Heart left ventricle (tissue), 16 donors: Measurements from ENCODE around the gene RRM1. TPM values are rescaled to one million over a fixed set of nuclear protein-coding genes. Genes with fewer than 3 reads are reported as not detected.
A peak's percentile ranks its signal among the peaks of the same experiment; 100 is the strongest.

Experiments
- ATAC-seq, 4 donors: fragments of 200-7000 bp; cut with Tn5 transposase; one replicate each; pipeline ENCODE4 v1.9.1; 2020 to 2022; ENCODE audit warnings: moderate library complexity in 4 of 4, mild to moderate bottlenecking in 3 of 4, moderate number of reproducible peaks in 1 of 4
- DNase-seq, 5 donors: peaks; one replicate each; pipeline ENCODE4 v3.0.0-alpha.2; 2020
- H3K27ac ChIP-seq, 12 donors: fragments of 200-600 bp; sonication (generic) in 4 of 12; one replicate each; pipeline versions ENCODE4 v1.5.0 to v1.8.0; 2016 to 2022; ENCODE audit warnings: mild to moderate bottlenecking in 2 of 12
- H3K27me3 ChIP-seq, 9 donors: fragments of 200-600 bp; sonication (generic) in 2 of 9; one replicate each; pipeline versions ENCODE4 v1.5.1 to v1.8.0; 2016 to 2022; ENCODE audit warnings: mild to moderate bottlenecking in 3 of 9
- H3K36me3 ChIP-seq, 9 donors: fragments of 200-600 bp; sonication (generic) in 2 of 9; one replicate each; pipeline versions ENCODE4 v1.5.0 to v1.8.0; 2018 to 2022; ENCODE audit warnings: mild to moderate bottlenecking in 2 of 9
- H3K4me1 ChIP-seq, 12 donors: fragments of 200-600 bp; sonication (generic) in 4 of 12; one replicate each; pipeline versions ENCODE4 v1.5.0 to v1.8.0; 2016 to 2022; ENCODE audit warnings: mild to moderate bottlenecking in 3 of 12
- H3K4me3 ChIP-seq, 12 donors: fragments of 200-600 bp; sonication (generic) in 4 of 12; one replicate each; pipeline versions ENCODE4 v1.5.0 to v1.8.0; 2017 to 2022; ENCODE audit warnings: mild to moderate bottlenecking in 9 of 12, moderate library complexity in 4 of 12
- H3K9me3 ChIP-seq, 12 donors: fragments of 200-600 bp; sonication (generic) in 4 of 12; one replicate each; pipeline versions ENCODE4 v1.5.0 to v1.8.0; 2016 to 2022; ENCODE audit warnings: mild to moderate bottlenecking in 1 of 12
- POLR2A ChIP-seq, 2 donors: fragments of 450-650 bp; IDR thresholded peaks; one replicate each; pipeline ENCODE4 v1.6.1; 2017; ENCODE audit warnings: antibody characterized with exemption in 2 of 2, mild to moderate bottlenecking in 2 of 2, moderate library complexity in 2 of 2
- WGBS, 4 donors: extraction: QIAGEN DNeasy Blood & Tissue Kit in 2 of 4; methylation state at CpG; one replicate each; pipeline versions ENCODE4 v1.1.5 to v1.1.7; 2013 to 2018; 5-methylcytosine and 5-hydroxymethylcytosine counted together
- intact Hi-C, 10 donors: fragments of 100-400 bp; cut with DNase I; formaldehyde crosslinking; loops; one replicate each; pipeline versions ENCODE4 v1.11.1 to v1.14.2; 2022
- polyA plus RNA-seq, 2 donors: library from polyadenylated mRNA; stranded (reverse); fragments of 200-250 nt; gene quantifications; one replicate each; pipeline ENCODE4 v1.2.3, GENCODE V29; 2013
- total RNA-seq, 9 donors: library from RNA; depleted of rRNA in 2 of 9; stranded (reverse); fragments of >200 nt in 2 of 9; fragmentation: NEBNext Ultra II Directional in 3 of 9; extraction: Animal tissue kit (Norgen Biotek cat#: 25700) in 3 of 9; gene quantifications; one replicate each; pipeline versions ENCODE4 v1.1.0 to v1.2.4, GENCODE V29; 2016 to 2023
- TF ChIP-seq, protein P1 (sequence below), 12 donors: fragments of 200-600 bp; sonication (generic) in 4 of 12; IDR thresholded peaks; one replicate each; pipeline versions ENCODE4 v1.5.0 to v1.8.0; 2018 to 2022; ENCODE audit warnings: antibody characterized with exemption in 12 of 12, mild to moderate bottlenecking in 5 of 12
- donor health status: ischemic (EF 13 %, LVEDD 7.1; RV severe dilation, severe dysfunction).
- donor health status: healthy with polysubstance abuse.
- donor health status: DM: no; HTN: yes; CAD: no.
- donor health status: DM: no; HTN: no; CAD: no.
- donor health status: ischemic (EF 25% LVEDD 6.9; RV normal size, moderate dysfunction).
- donor health status: ischemic (EF 25% LVEDD 5.7; RV mildly dilated, moderate dysfunction).
- donor health status: healthy.
- donor health status: DM: yes; HTN: yes; CAD: no.
- donor health status: ischemic (EF 35%, LVEDD 5.7; RV mildly dilated, moderate dysfunction).
- donor health status: nonischemic (EF 11% LVEDD 7.7; RV severe dilation, severe dysfunction).
- donor health status: DM: yes; HTN: yes; CAD: no.
- donor health status: PGD.
- donor health status: ischemic (EF 29% LVEDD 5.4; RV normal size, mild dysfunction).
- donor health status: nonischemic (EF 23%, LVEDD 6.1; RV moderate dilation, normal function).

The RRM1 gene
- total and polyA plus RNA-seq, 11 donors: 4.2 to 44.7 (median 27.6) TPM

DNA sequence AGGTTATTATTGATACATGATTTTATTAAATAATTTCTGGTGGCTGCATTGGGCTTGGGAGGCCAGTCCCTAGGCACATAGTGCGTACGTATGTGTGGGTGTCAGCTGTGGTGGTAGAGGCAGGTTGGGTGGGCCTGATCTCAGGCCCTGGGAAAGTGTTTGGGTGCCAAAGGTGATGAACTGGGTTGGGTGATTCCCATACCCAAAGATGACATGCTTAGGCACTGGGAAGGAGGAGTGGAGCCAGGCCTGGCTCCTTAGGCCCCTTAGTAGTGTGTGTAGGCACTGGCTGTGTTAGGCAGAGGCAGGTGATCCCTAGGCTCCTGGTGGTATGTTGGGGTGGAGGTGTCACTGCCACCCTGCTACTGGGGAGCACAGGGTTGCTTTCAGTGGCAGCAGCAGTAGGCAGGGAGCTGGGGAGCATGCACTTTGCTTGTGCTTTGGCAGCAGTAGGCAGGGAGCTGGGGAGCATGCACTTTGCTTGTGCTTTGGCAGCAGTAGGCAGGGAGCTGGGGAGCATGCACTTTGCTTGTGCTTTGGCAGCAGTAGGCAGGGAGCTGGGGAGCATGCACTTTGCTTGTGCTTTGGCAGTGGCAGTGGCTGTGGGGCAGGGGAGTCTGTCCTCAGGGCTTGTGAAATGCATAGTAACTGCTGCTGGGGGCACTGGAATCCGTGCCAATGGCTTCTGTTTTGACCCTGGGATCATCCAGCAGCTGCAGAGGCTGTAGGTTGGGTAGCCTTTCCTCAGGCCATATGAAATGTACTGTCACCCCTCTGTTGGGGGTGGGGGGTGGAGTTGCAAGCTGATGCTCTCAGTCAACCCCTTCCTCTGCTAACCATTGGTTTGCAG lies 84.4 kb downstream of the RRM1 start:
- peaks cover 0 to under 1% (median 0%) of the 10 kb centered on the region in 12 donors for H3K4me1 ChIP-seq
- H3K27me3 ChIP-seq: no peaks in the 10 kb centered on the region
- DNase-seq: no peak
- peaks cover 0 to 7% (median 0%) of the 10 kb centered on the region in 12 donors for H3K9me3 ChIP-seq
- no peaks in the 10 kb centered on the region for H3K36me3 ChIP-seq
- WGBS, 4 donors: 63 to 91% (median 65%) methylated on average over 2 to 3 of the region's 3 CpGs
- no peak overlapping the region for H3K27ac ChIP-seq
- H3K4me3 ChIP-seq: no peak overlapping the region
- ATAC-seq: no peak
- no peak for TF ChIP-seq POLR2A (IDR thresholded peaks at IDR 0.05)
- TF ChIP-seq, protein P1, sequence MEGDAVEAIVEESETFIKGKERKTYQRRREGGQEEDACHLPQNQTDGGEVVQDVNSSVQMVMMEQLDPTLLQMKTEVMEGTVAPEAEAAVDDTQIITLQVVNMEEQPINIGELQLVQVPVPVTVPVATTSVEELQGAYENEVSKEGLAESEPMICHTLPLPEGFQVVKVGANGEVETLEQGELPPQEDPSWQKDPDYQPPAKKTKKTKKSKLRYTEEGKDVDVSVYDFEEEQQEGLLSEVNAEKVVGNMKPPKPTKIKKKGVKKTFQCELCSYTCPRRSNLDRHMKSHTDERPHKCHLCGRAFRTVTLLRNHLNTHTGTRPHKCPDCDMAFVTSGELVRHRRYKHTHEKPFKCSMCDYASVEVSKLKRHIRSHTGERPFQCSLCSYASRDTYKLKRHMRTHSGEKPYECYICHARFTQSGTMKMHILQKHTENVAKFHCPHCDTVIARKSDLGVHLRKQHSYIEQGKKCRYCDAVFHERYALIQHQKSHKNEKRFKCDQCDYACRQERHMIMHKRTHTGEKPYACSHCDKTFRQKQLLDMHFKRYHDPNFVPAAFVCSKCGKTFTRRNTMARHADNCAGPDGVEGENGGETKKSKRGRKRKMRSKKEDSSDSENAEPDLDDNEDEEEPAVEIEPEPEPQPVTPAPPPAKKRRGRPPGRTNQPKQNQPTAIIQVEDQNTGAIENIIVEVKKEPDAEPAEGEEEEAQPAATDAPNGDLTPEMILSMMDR (IDR thresholded peaks at IDR 0.05): no peak
- intact Hi-C loops: no loop called here

DNA sequence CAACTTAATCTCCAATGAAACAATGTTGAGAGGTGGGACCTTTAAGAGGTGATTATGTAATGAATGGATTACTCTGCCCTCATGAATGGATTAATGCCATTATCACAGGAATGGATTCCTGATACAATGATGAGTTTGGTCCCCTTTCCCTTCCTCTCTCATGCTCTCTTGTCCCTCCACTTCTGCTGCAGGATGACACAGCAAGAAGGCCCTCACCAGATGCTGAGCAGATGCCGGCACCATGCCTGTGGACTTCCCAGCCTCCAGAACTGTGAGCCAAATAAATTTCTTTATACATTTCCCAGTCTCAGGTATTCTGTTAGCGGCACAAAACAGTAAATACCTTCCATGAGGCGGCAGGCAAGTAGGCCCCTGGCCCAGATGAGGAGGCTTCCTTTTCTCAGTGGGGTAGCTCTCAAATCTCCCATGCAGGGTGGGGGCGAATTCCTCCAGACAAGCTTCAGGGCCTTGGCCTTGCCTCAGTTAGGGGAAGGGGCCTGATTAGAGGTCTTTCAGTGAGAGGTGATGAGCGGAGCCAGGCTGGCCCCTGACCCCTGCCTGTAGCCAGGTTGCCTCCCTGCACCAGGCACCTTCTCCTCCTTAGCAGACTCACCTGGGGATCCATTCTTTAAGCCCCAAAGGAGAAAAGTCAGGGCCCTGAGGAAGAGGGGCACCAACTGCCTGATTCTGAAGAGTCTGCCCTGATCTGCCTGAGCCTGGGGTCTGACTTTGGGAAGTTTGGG lies 86.0 kb downstream of the RRM1 start:
- no peak overlapping the region for H3K4me3 ChIP-seq
- no peaks in the 10 kb centered on the region for H3K36me3 ChIP-seq
- H3K27ac ChIP-seq: no peak overlapping the region
- intact Hi-C loops: loop anchor here in 6 of 10 donors (5.0 to 10.0 kb wide), 4 partner anchors 454 to 827 kb away; partner anchors contain the start of genes OR51D1 (in 1 of the 6) and OR51F2 (in 1 of the 6)
- no peak for DNase-seq
- H3K27me3 ChIP-seq: no peaks in the 10 kb centered on the region
- peaks cover 0 to 9% (median 0%) of the 10 kb centered on the region in 12 donors for H3K4me1 ChIP-seq
- 95 to 98% (median 97%) methylated on average over 5 of the region's 5 CpGs for WGBS, 4 donors
- TF ChIP-seq, protein P1 (IDR thresholded peaks at IDR 0.05): no peak
- no peak for TF ChIP-seq POLR2A (IDR thresholded peaks at IDR 0.05)
- peaks cover 0 to 7% (median 0%) of the 10 kb centered on the region in 12 donors for H3K9me3 ChIP-seq
- no peak for ATAC-seq

DNA sequence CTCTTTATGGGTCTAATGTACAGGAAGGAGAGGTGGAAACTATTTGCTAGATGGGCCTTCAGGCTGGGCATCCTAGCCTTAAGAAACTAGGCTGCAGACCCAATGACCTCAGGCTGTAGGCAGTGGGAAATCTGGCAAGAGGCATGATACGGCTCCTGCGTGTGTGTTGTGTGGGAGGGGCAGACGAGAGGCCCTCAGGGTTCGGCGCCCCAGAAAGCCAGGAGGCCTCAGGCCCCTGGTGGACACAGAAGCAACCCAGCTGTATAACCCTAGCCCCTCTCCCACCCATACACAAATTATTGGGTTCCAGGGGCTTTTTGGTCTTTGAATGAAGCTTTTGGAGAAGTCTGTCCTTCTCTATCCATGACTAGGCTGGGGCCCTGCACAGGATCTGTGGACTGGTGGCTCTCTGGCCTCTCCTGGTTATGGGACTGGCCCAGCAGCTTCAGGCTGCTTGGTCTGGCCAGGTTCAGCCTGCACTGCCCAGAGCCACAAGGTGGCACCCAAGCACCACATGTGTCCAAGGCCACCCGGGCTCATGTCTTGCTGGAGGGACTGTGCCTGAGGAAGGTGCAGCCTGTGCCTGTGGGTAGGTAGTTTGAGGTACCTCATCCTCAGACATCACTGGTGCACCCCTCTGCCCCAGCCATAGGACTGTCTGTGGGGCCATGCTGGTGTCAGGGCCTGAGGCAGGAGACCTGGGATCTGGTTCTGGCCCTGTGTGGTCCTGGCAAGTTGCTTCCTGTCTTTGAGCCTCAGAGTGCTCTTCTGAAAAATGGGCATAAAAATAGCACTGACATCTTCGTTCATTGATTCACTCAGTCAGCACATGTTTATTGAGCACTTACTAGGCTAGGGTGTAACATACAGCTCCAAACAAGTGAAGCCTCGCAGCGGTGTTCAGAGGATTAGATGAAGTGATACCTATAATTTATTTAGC lies 87.5 kb downstream of the RRM1 start:
- Histone ChIP-seq H3K4me3 (no peak overlapping the region), H3K27me3 (no peaks in the 10 kb centered on the region), H3K4me1 (peaks cover 0 to 13% (median 0%) of the 10 kb centered on the region in 12 donors), H3K9me3 (no peaks in the 10 kb centered on the region), H3K27ac (no peak overlapping the region), H3K36me3 (no peaks in the 10 kb centered on the region)
- TF ChIP-seq, protein P1 (IDR thresholded peaks at IDR 0.05): peak; percentile 37 to 71 (median 52)
- TF ChIP-seq POLR2A (IDR thresholded peaks at IDR 0.05): no peak
- peak; percentile 62 to 85 (median 80) for ATAC-seq
- peak in 3 of 5 donors; percentile 40 to 68 (median 68) for DNase-seq
- WGBS, 4 donors: 60 to 69% (median 64%) methylated on average over 8 to 9 of the region's 9 CpGs
- intact Hi-C loops: loop anchor here in 7 of 10 donors (2.0 to 10.0 kb wide), 5 partner anchors 359 to 825 kb away; partner anchors contain the start of genes OR51D1 (in 1 of the 7) and OR51F2 (in 1 of the 7)
